HEK293 (cell line): ENCODE measurements around the gene NAPA.

Experiments
- CTCF ChIA-PET: fragments of 350-600 bp; formaldehyde crosslinking; extraction: SDS; loops from one replicate; lab custom pipeline; 2021; ENCODE audit warnings: antibody characterized with exemption; lab: Yijun Ruan, JAX
- POLR2A ChIA-PET: fragments of 300-600 bp; formaldehyde crosslinking; extraction: SDS; loops from one replicate; lab custom pipeline; 2020; ENCODE audit warnings: antibody characterized with exemption, inconsistent platforms; lab: Yijun Ruan, JAX
- H3K27ac ChIP-seq: fragments of 200-500 bp; sonication (Bioruptor generic); 2 replicates; pipeline ENCODE4 v1.5.1; 2014; ENCODE audit warnings: low read depth, low read length, control low read depth, inconsistent platforms; ENCODE audit errors: extremely low read depth
- H3K36me3 ChIP-seq, 2 experiments: fragments of 200-500 bp in 1 of 2; sonication (Bioruptor generic) in 1 of 2; 1 replicate in 1 of 2; 2 replicates in 1 of 2; pipeline ENCODE4 v1.5.1; 2014 to 2017; ENCODE audit warnings: inconsistent platforms in 2 of 2, low read length in 2 of 2; ENCODE audit not compliant: control insufficient read depth in 2 of 2, insufficient read depth in 1 of 2
- H3K4me1 ChIP-seq: fragments of 200-500 bp; sonication (Bioruptor generic); 2 replicates; pipeline ENCODE4 v1.5.1; 2014; ENCODE audit warnings: mild to moderate bottlenecking, low read length, inconsistent platforms; ENCODE audit not compliant: control insufficient read depth, insufficient read depth
- H3K4me3 ChIP-seq: 2 replicates; pipeline ENCODE4 v1.5.1; 2011; ENCODE audit warnings: low read depth, mild to moderate bottlenecking, control low read depth, low read length, moderate library complexity
- H3K9me3 ChIP-seq: fragments of 200-500 bp; sonication (Bioruptor generic); 2 replicates; pipeline ENCODE4 v1.5.1; 2014; ENCODE audit warnings: low read depth, low read length, inconsistent platforms; ENCODE audit not compliant: control insufficient read depth, insufficient read depth
- ATF2 ChIP-seq: fragments of 450-650 bp; formaldehyde crosslinking; IDR thresholded peaks from 2 replicates; pipeline ENCODE4 v1.5.1; 2016; ENCODE audit warnings: missing biosample characterization, missing genetic modification characterization, low read depth
- EGR2 ChIP-seq: fragments of 450-650 bp; formaldehyde crosslinking; IDR thresholded peaks from 2 replicates; pipeline ENCODE4 v1.5.1; 2016; ENCODE audit warnings: low read depth, missing biosample characterization, missing genetic modification characterization
- HIC1 ChIP-seq: fragments of 450-650 bp; formaldehyde crosslinking; IDR thresholded peaks from 2 replicates; pipeline ENCODE4 v1.5.1; 2016; ENCODE audit warnings: missing biosample characterization, missing genetic modification characterization
- IKZF3 ChIP-seq: fragments of 450-650 bp; IDR thresholded peaks from 2 replicates; pipeline ENCODE4 v1.5.0; 2018; ENCODE audit warnings: missing biosample characterization, mild to moderate bottlenecking, missing genetic modification characterization, moderate library complexity
- PRDM1 ChIP-seq: fragments of 450-650 bp; formaldehyde crosslinking; IDR thresholded peaks from 2 replicates; pipeline ENCODE4; 2016; ENCODE audit warnings: missing biosample characterization, missing genetic modification characterization
- SCRT2 ChIP-seq: fragments of 450-650 bp; formaldehyde crosslinking; IDR thresholded peaks from 2 replicates; pipeline ENCODE4 v1.5.1; 2016; ENCODE audit warnings: missing biosample characterization, missing genetic modification characterization
- SETDB1 ChIP-seq: IDR thresholded peaks from one replicate; pipeline ENCODE4 v1.6.1; 2017; ENCODE audit warnings: mild to moderate bottlenecking, low read length, moderate library complexity, mixed read lengths; ENCODE audit not compliant: insufficient read length
- ZBTB26 ChIP-seq: fragments of 450-650 bp; formaldehyde crosslinking; optimal IDR thresholded peaks from 2 replicates; pipeline ENCODE3; 2016; ENCODE audit warnings: missing biosample characterization, mild to moderate bottlenecking, missing genetic modification characterization
- ZBTB8A ChIP-seq: fragments of 450-650 bp; formaldehyde crosslinking; IDR thresholded peaks from 2 replicates; pipeline ENCODE4 v1.5.1; 2016; ENCODE audit warnings: missing biosample characterization, missing genetic modification characterization
- ZFP41 ChIP-seq: fragments of 450-650 bp; formaldehyde crosslinking; IDR thresholded peaks from 2 replicates; pipeline ENCODE4 v1.5.1; 2016; ENCODE audit warnings: missing biosample characterization, missing genetic modification characterization, borderline replicate concordance
- ZFP69B ChIP-seq: fragments of 450-650 bp; formaldehyde crosslinking; IDR thresholded peaks from 2 replicates; pipeline ENCODE4 v1.5.1; 2016; ENCODE audit warnings: missing biosample characterization, missing genetic modification characterization
- ZNF10 ChIP-seq: fragments of 450-650 bp; formaldehyde crosslinking; IDR thresholded peaks from 2 replicates; pipeline ENCODE4 v1.5.1; 2017; ENCODE audit warnings: missing biosample characterization, missing genetic modification characterization
- ZNF114 ChIP-seq: fragments of 450-650 bp; formaldehyde crosslinking; IDR thresholded peaks from 2 replicates; pipeline ENCODE4 v1.5.0; 2017; ENCODE audit warnings: missing biosample characterization, missing genetic modification characterization
- ZNF121 ChIP-seq: fragments of 450-650 bp; formaldehyde crosslinking; IDR thresholded peaks from 2 replicates; pipeline ENCODE4 v1.5.1; 2016; ENCODE audit warnings: missing biosample characterization, missing genetic modification characterization
- ZNF146 ChIP-seq: fragments of 450-650 bp; formaldehyde crosslinking; IDR thresholded peaks from 2 replicates; pipeline ENCODE4 v1.5.1; 2016; ENCODE audit warnings: missing biosample characterization, missing genetic modification characterization
- ZNF239 ChIP-seq: fragments of 450-650 bp; formaldehyde crosslinking; IDR thresholded peaks from 2 replicates; pipeline ENCODE4 v1.5.1; 2016; ENCODE audit warnings: missing biosample characterization, missing genetic modification characterization
- ZNF266 ChIP-seq: fragments of 450-650 bp; formaldehyde crosslinking; IDR thresholded peaks from 2 replicates; pipeline ENCODE4 v1.5.1; 2016; ENCODE audit warnings: missing biosample characterization, missing genetic modification characterization, low read depth
- ZNF292 ChIP-seq: fragments of 450-650 bp; formaldehyde crosslinking; IDR thresholded peaks from 2 replicates; pipeline ENCODE4 v1.5.1; 2016; ENCODE audit warnings: low read depth, missing biosample characterization, missing genetic modification characterization, borderline replicate concordance
- ZNF514 ChIP-seq: fragments of 450-650 bp; formaldehyde crosslinking; IDR thresholded peaks from 2 replicates; pipeline ENCODE4 v1.5.1; 2016; ENCODE audit warnings: missing biosample characterization, missing genetic modification characterization
- ZNF548 ChIP-seq: fragments of 450-650 bp; formaldehyde crosslinking; IDR thresholded peaks from 2 replicates; pipeline ENCODE4 v1.5.1; 2016; ENCODE audit warnings: missing biosample characterization, missing genetic modification characterization
- ZNF571 ChIP-seq: fragments of 450-650 bp; formaldehyde crosslinking; IDR thresholded peaks from 2 replicates; pipeline ENCODE4 v1.5.0; 2017; ENCODE audit warnings: missing biosample characterization, missing genetic modification characterization
- ZNF792 ChIP-seq: fragments of 450-650 bp; formaldehyde crosslinking; IDR thresholded peaks from 2 replicates; pipeline ENCODE4 v1.5.1; 2016; ENCODE audit warnings: missing biosample characterization, missing genetic modification characterization
- ZNF843 ChIP-seq: fragments of 450-650 bp; formaldehyde crosslinking; IDR thresholded peaks from 2 replicates; pipeline ENCODE4 v1.5.1; 2016; ENCODE audit warnings: missing biosample characterization, missing genetic modification characterization
- ZXDB ChIP-seq: fragments of 450-650 bp; formaldehyde crosslinking; IDR thresholded peaks from 2 replicates; pipeline ENCODE4 v1.5.1; 2016; ENCODE audit warnings: missing biosample characterization, missing genetic modification characterization
- TF ChIP-seq, protein P1 (sequence below): fragments of 450-650 bp; IDR thresholded peaks from 2 replicates; pipeline ENCODE4 v1.5.1; 2018; ENCODE audit warnings: missing biosample characterization, mild to moderate bottlenecking, missing genetic modification characterization
- TF ChIP-seq, protein P2 (sequence below): fragments of 450-650 bp; formaldehyde crosslinking; IDR thresholded peaks from 2 replicates; pipeline ENCODE4 v1.5.1; 2016; ENCODE audit warnings: missing biosample characterization, missing genetic modification characterization

The NAPA gene

GRCh38 chr19:47511681-47512080 lies 3.2 kb downstream of the NAPA start:
- Histone ChIP-seq H3K9me3 (no peaks in the 10 kb centered on the region), H3K4me1 (peaks cover 17% of the 10 kb centered on the region), H3K36me3 (peaks cover 0 to 27% of the 10 kb centered on the region in 2 experiments; a peak in 1 of 3 replicates), H3K27ac (no peak overlapping the region), H3K4me3 (no peak overlapping the region)
- CTCF ChIA-PET: interaction anchor here (1.1 kb wide), 1 partner anchor 77 kb away, joined by 4 read pairs; no protein-coding TSS in a partner anchor
- no peak for TF ChIP-seq ZBTB26
- TF ChIP-seq ZNF239 (tag by site-specific recombination): no peak
- TF ChIP-seq IKZF3 (tag by site-specific recombination): no peak
- TF ChIP-seq, protein P1, sequence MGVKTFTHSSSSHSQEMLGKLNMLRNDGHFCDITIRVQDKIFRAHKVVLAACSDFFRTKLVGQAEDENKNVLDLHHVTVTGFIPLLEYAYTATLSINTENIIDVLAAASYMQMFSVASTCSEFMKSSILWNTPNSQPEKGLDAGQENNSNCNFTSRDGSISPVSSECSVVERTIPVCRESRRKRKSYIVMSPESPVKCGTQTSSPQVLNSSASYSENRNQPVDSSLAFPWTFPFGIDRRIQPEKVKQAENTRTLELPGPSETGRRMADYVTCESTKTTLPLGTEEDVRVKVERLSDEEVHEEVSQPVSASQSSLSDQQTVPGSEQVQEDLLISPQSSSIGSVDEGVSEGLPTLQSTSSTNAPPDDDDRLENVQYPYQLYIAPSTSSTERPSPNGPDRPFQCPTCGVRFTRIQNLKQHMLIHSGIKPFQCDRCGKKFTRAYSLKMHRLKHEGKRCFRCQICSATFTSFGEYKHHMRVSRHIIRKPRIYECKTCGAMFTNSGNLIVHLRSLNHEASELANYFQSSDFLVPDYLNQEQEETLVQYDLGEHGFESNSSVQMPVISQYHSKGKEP (tag by site-specific recombination): no peak
- TF ChIP-seq ZNF10 (tag by site-specific recombination): peak; percentile 29; the same call in 1 of the 2 replicates
- no peak for TF ChIP-seq ZNF146 (tag by site-specific recombination)
- TF ChIP-seq ZNF514: no peak
- 0 out of 2 replicates have a peak, but pooled peaks have one; percentile 8 for TF ChIP-seq SCRT2 (tag by site-specific recombination)
- TF ChIP-seq PRDM1: peak; percentile 38; the same call in 1 of the 2 replicates
- TF ChIP-seq EGR2: no peak
- no peak for TF ChIP-seq SETDB1
- no peak for TF ChIP-seq ZNF792
- TF ChIP-seq ZBTB8A (tag by site-specific recombination): no peak
- POLR2A ChIA-PET: interaction anchor here (1.0 to 2.3 kb wide), 3 partner anchors 10 to 28 kb away, joined by 5 to 8 read pairs (median 7); partner anchors contain the start of gene KPTN

DNA sequence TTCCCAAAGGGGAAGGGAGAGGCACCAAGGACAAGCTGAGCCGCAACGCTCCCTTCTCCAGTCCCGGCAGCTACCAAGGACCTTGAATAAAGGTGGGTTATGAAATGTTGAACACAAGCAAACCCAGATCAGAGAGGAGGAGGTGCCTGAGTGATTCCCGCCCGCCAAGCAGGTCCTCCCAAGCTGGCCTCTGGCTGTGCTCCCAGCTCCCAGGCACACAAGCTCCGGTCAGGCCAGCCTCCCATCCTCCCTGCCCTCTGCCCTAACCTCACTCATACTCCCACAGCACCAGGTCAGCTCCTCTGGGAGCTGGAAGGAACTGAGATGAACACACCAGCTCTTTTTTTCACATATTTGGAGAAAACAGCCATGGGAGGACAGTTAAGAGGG lies 3.7 kb downstream of the NAPA start:
- Histone ChIP-seq H3K4me3 (no peak overlapping the region), H3K36me3 (peaks cover under 1 to 33% of the 10 kb centered on the region in 2 experiments; a peak in 2 of 3 replicates), H3K9me3 (no peaks in the 10 kb centered on the region), H3K27ac (no peak overlapping the region), H3K4me1 (peaks cover 17% of the 10 kb centered on the region)
- ChIA-PET CTCF (interaction anchor here (0.9 to 2.4 kb wide), 3 partner anchors 27 to 77 kb away, joined by 4 to 8 read pairs (median 5); partner anchors contain the start of gene KPTN), POLR2A (interaction anchor here (1.0 to 1.5 kb wide), 2 partner anchors 10 to 17 kb away, joined by 5 to 8 read pairs; no protein-coding TSS in a partner anchor)
- TF ChIP-seq ZNF266 (tag by site-specific recombination) (no peak), ZNF548 (no peak), HIC1 (no peak), ATF2 (tag by site-specific recombination) (no peak), SCRT2 (tag by site-specific recombination) (no peak), ZFP41 (tag by site-specific recombination) (no peak), ZNF843 (no peak), ZNF121 (tag by site-specific recombination) (no peak), ZXDB (tag by site-specific recombination) (no peak), EGR2 (no peak), ZNF114 (tag by site-specific recombination) (no peak), ZNF571 (tag by site-specific recombination) (no peak), ZNF292 (no peak), ZFP69B (no peak)
- TF ChIP-seq, protein P2, sequence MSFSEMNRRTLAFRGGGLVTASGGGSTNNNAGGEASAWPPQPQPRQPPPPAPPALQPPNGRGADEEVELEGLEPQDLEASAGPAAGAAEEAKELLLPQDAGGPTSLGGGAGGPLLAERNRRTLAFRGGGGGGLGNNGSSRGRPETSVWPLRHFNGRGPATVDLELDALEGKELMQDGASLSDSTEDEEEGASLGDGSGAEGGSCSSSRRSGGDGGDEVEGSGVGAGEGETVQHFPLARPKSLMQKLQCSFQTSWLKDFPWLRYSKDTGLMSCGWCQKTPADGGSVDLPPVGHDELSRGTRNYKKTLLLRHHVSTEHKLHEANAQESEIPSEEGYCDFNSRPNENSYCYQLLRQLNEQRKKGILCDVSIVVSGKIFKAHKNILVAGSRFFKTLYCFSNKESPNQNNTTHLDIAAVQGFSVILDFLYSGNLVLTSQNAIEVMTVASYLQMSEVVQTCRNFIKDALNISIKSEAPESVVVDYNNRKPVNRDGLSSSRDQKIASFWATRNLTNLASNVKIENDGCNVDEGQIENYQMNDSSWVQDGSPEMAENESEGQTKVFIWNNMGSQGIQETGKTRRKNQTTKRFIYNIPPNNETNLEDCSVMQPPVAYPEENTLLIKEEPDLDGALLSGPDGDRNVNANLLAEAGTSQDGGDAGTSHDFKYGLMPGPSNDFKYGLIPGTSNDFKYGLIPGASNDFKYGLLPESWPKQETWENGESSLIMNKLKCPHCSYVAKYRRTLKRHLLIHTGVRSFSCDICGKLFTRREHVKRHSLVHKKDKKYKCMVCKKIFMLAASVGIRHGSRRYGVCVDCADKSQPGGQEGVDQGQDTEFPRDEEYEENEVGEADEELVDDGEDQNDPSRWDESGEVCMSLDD: no peak
